Spleen (tissue), 7 donors: ENCODE results near the gene CHST12.

Experiments
- POLR2A ChIP-seq, 3 donors: fragments of 450-650 bp; IDR thresholded peaks; one replicate each; pipeline ENCODE4 v1.5.1; 2017; ENCODE audit warnings: antibody characterized with exemption in 3 of 3, mild to moderate bottlenecking in 1 of 3
- POLR2AphosphoS5 ChIP-seq, 3 donors: sonication (generic); formaldehyde crosslinking; IDR thresholded peaks; one replicate each; pipeline ENCODE4 v1.5.1; 2017; ENCODE audit warnings: antibody characterized with exemption in 3 of 3
- TF ChIP-seq, protein P1 (sequence below), 11 experiments: fragments of 200-600 bp in 7 of 11; fragments of 450-650 bp in 4 of 11; sonication (generic) in 4 of 11; IDR thresholded peaks in 8 of 11; conservative IDR thresholded peaks in 3 of 11; 1 replicate in 7 of 11; 2 replicates in 4 of 11; pipeline versions ENCODE4 v1.4.0 to v1.8.0; 2016 to 2021; ENCODE audit warnings: antibody characterized with exemption in 11 of 11, inconsistent platforms in 4 of 11, mild to moderate bottlenecking in 1 of 11
- donor health status: DM: no; HTN: no; CAD: no; lungs with moderate emphysema.
- donor health status: DM: no; HTN: no; CAD: no.
- donor health status: DM: no; HTN: no; CAD: no.

DNA sequence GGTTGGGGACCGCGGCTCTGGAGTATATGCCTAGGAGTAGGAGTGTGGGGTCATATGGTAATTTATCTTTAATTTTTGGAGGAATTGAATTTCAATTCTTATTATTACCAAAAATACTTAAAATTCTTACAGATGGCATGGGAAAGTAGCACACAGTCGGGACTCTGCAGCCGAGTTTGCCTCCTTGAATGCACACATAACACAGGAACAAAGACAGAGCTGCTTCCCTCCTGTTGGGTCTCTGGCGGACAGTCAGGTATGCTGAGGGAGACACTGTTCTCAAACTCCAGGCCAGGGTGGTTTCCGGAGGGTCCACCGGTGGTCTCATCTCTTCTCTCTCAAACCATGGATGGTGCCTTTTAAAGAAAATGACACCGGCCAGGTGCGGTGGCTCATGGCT, 40.1 kb downstream of the CHST12 start:
- TF ChIP-seq, protein P1, sequence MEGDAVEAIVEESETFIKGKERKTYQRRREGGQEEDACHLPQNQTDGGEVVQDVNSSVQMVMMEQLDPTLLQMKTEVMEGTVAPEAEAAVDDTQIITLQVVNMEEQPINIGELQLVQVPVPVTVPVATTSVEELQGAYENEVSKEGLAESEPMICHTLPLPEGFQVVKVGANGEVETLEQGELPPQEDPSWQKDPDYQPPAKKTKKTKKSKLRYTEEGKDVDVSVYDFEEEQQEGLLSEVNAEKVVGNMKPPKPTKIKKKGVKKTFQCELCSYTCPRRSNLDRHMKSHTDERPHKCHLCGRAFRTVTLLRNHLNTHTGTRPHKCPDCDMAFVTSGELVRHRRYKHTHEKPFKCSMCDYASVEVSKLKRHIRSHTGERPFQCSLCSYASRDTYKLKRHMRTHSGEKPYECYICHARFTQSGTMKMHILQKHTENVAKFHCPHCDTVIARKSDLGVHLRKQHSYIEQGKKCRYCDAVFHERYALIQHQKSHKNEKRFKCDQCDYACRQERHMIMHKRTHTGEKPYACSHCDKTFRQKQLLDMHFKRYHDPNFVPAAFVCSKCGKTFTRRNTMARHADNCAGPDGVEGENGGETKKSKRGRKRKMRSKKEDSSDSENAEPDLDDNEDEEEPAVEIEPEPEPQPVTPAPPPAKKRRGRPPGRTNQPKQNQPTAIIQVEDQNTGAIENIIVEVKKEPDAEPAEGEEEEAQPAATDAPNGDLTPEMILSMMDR (IDR thresholded peaks at IDR 0.05 in 8 of 11, conservative IDR thresholded peaks at IDR 0.05 in 3 of 11): no peak
- TF ChIP-seq POLR2AphosphoS5 (IDR thresholded peaks at IDR 0.05) (no peak), POLR2A (IDR thresholded peaks at IDR 0.05) (no peak)
